NCI-H2196 treated with DMSO at 0.1 percent for 48 hours (cell line): ENCODE data around the gene PCDHGA6.
"Not testable (repeated sequence)": the region's sequence is repeated elsewhere in the genome, so short reads cannot be mapped to it uniquely, and the experiment has no call there.

ENCODE experiments used
- DNase-seq: peaks from one replicate; lab custom pipeline; 2025; ENCODE audit not compliant: unreplicated experiment; lab: John Stamatoyannopoulos, UW

Gene PCDHGA6

DNA sequence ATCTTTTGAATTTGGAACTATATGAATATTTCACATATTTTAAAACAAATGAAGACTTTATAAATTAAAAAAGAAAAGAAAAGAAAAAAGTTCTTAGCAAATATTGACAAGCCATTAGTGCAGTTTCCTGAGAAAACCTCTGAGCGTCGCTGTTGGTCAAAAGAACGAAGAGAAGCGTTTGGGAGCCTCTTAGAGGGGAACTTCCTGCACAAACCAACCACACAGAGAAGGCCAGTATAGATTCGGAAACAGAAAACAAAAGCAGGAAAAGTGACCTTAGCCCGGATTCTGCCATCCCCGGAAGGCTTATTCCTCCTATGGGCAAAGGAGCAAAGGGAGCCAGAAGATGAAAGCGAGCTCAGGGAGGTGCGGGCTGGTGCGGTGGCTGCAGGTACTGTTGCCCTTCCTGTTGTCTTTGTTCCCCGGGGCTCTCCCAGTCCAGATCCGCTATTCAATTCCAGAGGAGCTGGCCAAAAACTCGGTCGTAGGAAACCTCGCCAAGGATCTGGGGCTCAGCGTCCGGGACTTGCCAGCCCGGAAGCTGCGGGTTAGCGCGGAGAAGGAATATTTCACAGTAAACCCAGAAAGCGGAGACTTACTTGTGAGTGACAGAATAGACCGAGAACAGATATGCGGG lies 13.8 kb upstream of the PCDHGA6 start, which contains the start of gene PCDHGB2:
TSS of gene PCDHGB2 (plus strand) at position 205 of the 637 bp plus-strand sequence. CDS start at position 347, 142 bp downstream.
- no peak for DNase-seq

DNA sequence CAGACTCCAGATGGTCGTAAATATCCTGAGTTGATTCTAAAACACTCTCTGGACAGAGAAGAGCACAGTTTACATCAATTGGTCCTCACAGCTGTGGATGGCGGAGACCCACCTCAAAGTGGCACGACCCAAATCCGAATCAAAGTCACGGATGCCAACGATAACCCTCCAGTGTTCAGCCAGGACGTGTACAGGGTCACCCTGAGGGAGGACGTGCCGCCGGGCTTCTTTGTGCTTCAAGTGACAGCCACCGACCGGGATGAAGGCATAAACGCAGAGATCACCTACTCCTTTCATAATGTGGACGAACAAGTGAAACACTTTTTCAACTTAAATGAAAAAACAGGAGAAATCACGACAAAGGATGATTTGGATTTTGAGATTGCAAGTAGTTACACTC lies 13.0 kb upstream of the PCDHGA6 start:
- no peak for DNase-seq

DNA sequence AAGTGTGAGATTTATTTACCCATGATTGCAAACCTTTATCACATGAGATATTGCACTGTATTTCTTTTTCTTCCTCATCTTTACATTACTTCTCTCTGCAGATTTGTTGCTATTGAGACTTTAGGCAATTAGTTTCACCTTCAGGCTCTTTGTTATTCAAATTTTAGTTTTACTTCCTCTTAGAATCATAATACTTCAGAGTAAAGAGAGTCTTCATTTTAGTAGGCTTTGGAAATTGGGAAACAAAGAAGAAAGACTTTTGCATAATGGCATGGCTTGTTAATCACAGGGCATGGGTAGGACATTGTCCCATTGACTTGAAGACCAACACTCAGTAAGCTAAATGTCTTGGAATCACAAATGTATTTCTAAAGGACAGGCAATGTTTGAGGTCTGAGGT lies 11.0 kb upstream of the PCDHGA6 start:
- DNase-seq: no peak

DNA sequence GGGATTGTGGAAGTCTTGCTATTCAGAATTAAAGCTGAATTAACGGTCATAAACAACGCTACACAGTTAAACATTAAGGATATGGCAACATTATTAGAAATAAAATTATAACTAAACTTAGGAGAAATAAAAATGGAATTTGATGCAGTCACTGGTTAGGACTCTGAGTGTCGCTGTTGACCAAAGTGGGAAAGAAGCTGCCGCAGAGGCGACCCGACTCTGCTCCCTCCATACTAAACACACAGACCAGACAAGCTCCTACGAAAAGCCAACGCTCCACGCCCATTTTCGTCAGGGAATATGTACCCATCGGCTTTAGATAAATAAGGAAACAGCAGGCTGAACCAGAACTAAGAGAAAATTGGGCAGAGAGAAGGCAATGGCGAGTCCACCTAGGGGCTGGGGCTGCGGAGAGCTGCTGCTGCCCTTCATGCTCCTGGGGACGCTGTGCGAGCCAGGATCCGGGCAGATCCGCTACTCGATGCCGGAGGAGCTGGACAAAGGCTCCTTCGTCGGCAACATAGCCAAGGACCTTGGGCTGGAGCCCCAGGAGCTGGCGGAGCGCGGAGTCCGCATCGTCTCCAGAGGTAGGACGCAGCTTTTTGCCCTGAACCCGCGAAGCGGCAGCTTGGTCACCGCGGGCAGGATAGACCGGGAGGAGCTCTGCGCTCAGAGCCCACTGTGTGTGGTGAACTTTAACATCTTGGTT lies 9.6 kb upstream of the PCDHGA6 start, which contains the start of gene PCDHGA5:
TSS of gene PCDHGA5 (plus strand) at position 211 of the 709 bp plus-strand sequence. CDS start at position 380, 169 bp downstream.
- no peak for DNase-seq

DNA sequence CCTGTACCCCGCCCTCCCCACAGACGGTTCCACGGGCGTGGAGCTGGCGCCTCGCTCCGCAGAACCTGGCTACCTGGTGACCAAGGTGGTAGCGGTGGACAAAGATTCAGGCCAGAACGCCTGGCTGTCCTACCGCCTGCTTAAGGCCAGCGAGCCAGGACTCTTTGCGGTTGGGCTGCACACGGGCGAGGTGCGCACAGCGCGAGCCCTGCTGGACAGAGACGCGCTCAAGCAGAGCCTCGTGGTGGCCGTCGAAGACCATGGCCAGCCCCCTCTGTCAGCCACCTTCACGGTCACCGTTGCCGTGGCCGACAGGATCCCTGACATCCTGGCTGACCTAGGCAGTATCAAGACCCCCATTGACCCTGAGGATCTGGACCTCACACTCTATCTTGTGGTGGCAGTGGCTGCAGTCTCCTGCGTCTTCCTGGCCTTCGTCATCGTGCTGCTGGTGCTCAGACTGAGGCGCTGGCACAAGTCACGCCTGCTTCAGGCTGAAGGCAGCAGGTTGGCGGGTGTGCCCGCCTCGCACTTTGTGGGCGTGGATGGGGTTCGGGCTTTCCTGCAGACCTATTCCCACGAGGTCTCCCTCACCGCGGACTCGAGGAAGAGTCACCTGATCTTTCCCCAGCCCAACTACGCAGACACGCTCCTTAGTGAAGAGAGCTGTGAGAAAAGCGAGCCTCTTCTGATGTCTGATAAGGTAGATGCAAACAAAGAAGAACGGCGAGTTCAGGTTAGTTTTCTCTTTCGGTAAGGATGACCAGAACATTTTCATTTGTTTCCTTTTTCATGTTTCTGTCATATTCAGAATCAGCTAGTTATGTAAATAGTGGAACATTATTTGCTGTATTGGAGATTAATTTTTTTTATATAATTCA lies 7.4 kb upstream of the PCDHGA6 start:
- DNase-seq: no peak

DNA sequence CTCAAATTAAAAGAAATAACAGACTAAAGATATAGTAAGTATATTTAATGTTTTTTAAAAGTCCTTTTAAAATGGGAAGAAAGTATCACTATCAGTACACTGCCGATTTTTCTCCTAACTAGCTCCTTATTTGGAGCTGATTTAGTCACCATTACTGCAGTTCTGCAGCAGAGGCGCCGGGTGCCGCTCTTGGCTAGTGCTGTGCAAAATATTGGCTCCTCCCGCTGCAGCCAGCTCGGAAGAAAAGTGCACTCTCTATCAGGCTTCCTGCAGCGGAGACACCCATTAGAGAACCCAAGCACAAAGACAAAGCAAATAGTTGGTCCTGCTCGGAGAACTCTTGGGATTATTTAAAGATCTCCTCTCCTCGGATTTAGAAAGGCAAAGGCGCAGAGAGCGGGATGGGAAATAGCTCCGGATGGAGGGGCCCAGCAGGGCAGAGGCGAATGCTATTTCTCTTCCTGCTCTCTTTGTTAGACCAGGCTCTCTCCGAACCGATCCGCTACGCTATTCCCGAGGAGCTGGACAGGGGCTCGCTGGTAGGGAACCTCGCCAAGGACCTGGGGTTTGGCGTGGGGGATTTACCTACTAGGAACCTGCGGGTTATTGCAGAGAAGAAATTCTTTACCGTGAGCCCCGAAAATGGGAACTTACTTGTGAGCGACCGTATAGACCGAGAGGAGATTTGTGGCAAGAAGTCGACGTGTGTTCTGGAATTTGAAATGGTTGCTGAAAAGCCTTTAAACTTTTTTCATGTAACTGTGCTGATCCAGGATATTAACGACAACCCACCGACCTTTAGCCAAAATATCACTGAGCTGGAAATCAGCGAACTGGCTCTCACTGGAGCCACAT lies 3.5 kb upstream of the PCDHGA6 start, which contains the start of gene PCDHGB3:
TSS of gene PCDHGB3 (plus strand) at position 249 of the 855 bp plus-strand sequence. CDS start at position 402, 153 bp downstream.
- no peak for DNase-seq

DNA sequence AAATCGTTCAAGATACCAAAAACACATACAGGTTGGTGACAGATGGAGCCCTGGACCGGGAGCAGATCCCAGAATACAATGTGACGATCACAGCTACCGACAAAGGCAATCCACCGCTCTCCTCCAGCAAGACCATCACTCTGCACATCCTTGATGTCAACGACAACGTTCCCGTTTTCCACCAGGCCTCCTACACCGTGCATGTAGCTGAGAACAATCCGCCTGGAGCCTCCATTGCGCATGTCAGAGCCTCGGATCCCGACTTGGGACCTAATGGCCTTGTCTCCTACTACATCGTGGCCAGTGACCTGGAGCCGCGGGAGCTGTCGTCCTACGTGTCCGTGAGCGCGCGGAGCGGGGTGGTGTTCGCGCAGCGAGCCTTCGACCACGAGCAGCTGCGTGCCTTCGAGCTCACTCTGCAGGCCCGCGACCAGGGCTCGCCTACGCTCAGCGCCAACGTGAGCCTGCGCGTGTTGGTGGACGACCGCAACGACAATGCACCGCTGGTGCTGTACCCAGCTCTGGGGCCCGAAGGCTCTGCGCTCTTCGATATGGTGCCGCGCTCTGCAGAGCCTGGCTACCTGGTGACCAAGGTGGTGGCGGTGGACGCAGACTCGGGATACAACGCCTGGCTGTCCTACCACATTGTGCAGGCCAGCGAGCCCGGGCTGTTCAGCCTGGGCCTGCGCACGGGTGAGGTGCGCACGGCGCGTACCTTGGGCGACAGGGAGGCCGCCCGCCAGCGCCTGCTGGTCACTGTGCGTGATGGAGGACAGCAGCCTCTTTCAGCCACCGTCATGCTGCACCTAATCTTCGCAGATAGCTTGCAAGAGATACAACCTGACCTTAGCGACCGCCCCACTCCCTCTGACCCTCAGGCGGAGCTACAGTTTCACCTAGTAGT lies 1.9 kb upstream of the PCDHGA6 start:
- no peak for DNase-seq

DNA sequence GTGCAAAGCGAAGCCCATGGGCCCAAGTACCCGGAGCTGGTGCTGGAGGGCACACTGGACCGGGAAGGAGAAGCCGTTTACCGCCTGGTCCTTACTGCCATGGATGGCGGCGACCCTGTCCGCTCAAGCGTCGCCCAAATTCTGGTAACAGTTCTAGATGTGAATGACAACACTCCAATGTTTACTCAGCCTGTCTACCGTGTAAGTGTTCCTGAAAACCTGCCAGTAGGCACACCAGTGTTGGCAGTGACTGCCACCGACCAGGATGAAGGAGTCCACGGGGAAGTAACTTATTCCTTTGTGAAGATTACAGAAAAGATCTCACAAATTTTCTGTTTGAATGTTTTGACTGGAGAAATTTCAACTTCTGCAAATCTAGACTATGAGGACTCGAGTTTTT lies 936 bp downstream of the PCDHGA6 start:
- no peak for DNase-seq

DNA sequence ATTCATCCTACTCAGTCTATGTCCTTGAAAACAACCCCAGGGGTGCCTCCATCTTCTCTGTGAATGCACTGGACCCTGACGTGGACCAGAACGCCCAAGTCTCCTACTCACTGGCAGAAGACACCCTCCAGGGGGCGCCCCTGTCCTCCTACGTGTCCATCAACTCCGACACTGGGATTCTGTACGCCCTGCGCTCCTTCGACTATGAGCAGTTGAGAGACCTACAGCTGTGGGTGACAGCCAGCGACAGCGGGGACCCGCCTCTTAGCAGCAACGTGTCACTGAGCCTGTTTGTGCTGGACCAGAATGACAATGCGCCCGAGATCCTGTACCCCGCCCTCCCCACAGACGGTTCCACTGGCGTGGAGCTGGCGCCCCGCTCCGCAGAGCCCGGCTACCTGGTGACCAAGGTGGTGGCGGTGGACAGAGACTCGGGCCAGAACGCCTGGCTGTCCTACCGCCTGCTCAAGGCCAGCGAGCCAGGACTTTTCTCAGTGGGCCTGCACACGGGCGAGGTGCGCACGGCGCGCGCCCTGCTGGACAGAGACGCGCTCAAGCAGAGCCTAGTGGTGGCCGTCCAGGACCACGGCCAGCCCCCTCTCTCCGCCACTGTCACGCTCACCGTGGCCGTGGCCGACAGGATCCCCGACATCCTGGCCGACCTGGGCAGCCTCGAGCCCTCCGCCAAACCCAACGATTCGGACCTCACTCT lies 1.9 kb downstream of the PCDHGA6 start:
- DNase-seq: not testable (repeated sequence)

DNA sequence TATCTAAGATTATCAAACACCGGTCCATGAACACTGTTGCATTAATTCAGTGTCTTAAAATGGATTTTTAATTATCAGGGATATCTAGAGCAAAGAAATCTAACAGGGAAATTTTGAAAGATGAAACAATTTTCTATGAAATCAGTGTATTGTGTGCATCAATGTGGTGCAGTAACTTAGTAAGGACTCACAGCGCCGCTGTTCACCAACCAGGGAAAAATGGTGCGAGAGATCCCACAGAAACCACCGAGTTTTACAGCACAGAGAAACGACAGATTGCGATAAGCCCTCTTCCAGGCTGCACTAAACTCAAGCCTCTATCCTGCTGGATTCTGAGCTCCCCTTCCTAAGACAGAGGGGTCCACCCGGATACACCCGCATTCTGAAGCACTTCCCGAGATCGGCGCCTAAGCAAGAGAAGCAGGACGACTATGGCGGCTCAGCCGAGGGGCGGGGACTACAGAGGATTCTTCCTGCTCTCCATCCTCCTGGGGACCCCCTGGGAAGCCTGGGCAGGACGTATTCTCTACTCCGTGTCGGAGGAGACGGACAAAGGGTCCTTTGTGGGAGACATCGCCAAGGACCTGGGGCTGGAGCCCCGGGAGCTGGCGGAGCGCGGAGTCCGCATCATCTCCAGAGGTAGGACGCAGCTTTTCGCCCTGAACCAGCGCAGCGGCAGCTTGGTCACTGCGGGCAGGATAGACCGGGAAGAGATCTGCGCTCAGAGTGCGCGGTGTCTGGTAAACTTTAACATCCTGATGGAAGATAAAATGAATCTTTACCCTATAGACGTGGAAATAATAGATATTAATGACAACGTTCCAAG lies 9.0 kb downstream of the PCDHGA6 start, which contains the start of gene PCDHGA7:
TSS of gene PCDHGA7 (plus strand) at position 274 of the 826 bp plus-strand sequence. CDS start at position 432, 158 bp downstream.
- no peak for DNase-seq

DNA sequence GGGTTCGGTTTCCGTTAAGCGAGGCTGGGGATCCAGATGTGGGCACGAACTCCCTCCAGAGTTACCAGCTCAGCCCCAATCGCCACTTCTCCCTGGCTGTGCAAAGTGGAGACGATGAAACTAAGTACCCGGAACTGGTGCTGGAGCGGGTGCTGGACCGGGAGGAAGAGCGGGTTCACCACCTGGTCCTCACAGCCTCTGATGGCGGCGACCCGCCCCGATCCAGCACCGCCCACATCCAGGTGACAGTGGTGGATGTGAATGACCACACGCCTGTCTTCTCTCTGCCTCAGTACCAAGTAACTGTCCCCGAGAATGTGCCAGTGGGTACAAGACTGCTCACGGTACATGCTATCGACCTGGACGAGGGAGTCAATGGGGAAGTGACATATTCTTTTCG lies 9.7 kb downstream of the PCDHGA6 start:
- DNase-seq: no peak

DNA sequence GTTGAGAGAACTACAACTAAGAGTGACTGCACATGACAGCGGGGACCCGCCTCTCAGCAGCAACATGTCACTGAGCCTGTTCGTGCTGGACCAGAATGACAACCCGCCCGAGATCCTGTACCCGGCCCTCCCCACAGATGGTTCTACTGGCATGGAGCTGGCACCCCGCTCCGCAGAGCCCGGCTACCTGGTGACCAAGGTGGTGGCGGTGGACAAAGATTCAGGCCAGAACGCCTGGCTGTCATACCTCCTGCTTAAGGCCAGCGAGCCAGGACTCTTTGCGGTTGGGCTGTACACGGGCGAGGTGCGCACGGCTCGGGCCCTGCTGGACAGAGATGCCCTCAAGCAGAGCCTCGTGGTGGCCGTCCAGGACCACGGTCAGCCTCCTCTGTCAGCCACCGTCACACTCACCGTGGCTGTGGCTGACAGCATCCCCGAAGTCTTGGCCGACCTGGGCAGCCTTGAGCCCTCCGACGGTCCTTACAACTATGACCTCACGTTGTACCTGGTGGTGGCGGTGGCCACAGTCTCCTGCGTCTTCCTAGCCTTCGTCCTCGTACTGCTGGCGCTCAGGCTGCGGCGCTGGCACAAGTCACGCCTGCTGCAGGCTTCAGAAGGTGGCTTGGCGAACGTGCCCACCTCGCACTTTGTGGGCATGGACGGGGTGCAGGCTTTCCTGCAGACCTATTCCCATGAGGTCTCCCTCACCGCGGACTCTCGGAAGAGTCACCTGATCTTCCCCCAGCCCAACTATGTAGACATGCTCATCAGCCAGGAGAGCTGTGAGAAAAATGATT lies 11.0 kb downstream of the PCDHGA6 start:
- no peak for DNase-seq

DNA sequence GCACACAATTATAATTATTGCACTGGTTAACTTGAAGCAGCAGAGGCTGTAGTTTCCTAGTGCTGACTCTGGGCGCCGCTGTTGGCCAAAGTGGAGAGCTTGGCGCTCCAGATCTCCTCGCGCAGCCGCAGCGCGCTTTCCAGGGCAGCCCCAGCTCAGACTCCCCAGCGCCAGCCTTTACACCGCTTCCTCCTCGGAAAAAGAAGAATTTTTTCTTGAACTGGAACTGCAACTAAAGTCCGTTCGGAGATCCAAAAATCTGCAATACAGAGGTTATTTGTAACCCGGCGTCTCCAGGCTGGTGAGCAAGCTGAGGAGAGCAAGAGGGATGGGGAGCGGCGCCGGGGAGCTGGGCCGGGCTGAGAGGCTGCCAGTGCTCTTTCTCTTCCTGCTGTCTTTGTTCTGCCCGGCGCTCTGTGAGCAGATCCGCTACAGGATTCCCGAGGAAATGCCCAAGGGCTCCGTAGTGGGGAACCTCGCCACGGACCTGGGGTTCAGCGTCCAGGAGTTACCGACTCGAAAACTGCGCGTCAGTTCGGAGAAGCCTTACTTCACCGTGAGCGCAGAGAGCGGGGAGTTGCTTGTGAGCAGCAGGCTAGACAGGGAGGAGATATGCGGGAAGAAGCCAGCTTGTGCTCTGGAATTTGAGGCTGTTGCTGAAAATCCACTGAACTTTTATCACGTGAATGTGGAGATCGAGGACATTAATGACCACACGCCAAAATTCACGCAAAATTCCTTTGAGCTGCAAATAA lies 14.0 kb downstream of the PCDHGA6 start, which contains the start of gene PCDHGB4:
TSS of gene PCDHGB4 (plus strand) at position 142 of the 755 bp plus-strand sequence. CDS start at position 329, 187 bp downstream.
- not testable (repeated sequence) for DNase-seq

DNA sequence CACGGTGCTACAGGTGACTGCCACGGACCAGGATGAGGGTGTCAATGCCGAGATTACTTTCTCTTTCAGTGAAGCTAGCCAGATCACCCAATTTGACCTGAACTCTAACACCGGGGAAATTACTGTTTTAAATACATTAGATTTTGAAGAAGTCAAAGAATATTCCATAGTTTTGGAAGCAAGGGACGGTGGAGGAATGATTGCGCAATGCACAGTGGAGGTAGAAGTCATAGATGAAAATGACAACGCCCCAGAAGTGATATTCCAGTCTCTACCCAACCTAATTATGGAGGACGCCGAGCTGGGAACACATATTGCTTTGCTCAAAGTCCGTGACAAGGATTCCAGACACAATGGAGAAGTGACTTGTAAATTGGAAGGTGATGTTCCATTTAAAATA lies 15.0 kb downstream of the PCDHGA6 start:
- DNase-seq: no peak

DNA sequence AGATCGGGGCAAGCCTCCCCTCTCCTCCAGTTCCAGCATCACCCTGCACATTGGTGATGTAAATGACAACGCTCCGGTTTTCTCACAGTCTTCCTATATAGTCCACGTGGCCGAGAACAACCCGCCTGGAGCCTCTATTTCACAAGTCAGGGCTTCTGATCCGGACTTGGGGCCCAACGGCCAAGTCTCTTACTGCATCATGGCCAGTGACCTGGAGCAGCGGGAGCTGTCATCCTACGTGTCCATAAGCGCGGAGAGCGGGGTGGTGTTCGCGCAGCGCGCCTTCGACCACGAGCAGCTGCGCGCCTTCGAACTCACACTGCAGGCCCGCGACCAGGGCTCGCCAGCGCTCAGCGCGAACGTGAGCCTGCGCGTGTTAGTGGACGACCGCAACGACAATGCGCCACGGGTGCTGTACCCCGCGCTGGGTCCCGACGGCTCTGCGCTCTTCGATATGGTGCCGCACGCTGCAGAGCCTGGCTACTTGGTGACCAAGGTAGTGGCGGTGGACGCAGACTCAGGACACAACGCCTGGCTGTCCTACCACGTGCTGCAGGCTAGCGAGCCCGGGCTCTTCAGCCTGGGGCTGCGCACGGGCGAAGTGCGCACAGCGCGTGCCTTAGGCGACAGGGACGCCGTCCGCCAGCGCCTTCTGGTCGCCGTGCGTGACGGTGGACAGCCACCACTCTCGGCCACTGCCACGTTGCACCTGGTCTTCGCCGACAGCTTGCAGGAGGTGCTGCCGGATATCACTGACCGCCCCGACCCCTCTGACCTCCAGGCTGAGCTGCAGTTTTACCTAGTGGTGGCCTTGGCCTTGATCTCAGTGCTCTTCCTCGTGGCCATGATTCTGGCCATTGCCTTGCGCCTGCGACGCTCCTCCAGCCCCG lies 15.7 kb downstream of the PCDHGA6 start:
- no peak for DNase-seq
